Forelimb muscle (tissue), 1 donor: ENCODE data around the gene AARSD1. TPM values are rescaled to one million over a fixed set of nuclear protein-coding genes. Genes with fewer than 3 reads are reported as not detected.
"Not testable (repeated sequence)": the region's sequence is repeated elsewhere in the genome, so short reads cannot be mapped to it uniquely, and the experiment has no call there.

Source experiments
- DNase-seq: peaks from one replicate; pipeline ENCODE4 v3.0.0-alpha.2; 2013; ENCODE audit warnings: low read depth
- polyA plus RNA-seq: library from polyadenylated mRNA; unstranded; fragments of 120-200 nt; gene quantifications from one replicate; pipeline ENCODE4 v1.2.1, GENCODE V29; 2013; ENCODE audit not compliant: insufficient read length

AARSD1 gene
- 61.8 TPM for polyA plus RNA-seq

- DNase-seq: peak; percentile 84
Measured at GRCh38 chr17:42964161-42964932, at the start of gene AARSD1. Gene AARSD1 (minus strand): TSS chr17:42964454. CDS start chr17:42964440, 14 bp downstream.

GRCh38 chr17:43013296-43013695 lies 49.0 kb upstream of the AARSD1 start:
- no peak for DNase-seq

- no peak for DNase-seq
Measured at GRCh38 chr17:43011728-43012472, 47.6 kb upstream of the AARSD1 start.

GRCh38 chr17:43010667-43011308 lies 46.5 kb upstream of the AARSD1 start:
- DNase-seq: no peak

GRCh38 chr17:43006639-43007551 lies 42.6 kb upstream of the AARSD1 start, which contains the start of gene IFI35:
Gene IFI35 (plus strand): TSS chr17:43006784. CDS start chr17:43006948, 164 bp downstream.
- DNase-seq: no peak

- no peak for DNase-seq
Measured at GRCh38 chr17:43003542-43004172, 39.4 kb upstream of the AARSD1 start.

DNA sequence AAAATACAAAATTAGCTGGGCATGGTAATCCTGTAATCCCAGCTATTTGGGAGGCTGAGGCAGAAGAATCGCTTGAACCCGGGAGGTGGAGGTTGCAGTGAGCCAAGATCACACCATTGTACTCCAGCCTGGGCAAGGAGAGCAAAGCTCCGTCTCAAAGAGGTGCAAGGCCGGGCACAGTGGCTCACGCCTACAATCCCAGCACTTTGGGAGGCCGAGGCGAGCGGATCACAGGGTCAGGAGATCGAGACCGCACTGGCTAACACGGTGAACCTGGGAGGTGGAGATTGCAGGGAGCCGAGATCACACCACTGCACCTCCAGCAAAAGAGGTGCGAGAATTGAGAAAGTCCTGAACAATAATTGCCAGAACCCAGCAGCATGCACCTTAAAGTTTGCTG lies 36.6 kb upstream of the AARSD1 start:
- not testable (repeated sequence) for DNase-seq

GRCh38 chr17:42999003-42999525 lies 34.8 kb upstream of the AARSD1 start:
- DNase-seq: no peak

GRCh38 chr17:42997984-42998938 lies 34.0 kb upstream of the AARSD1 start, which contains the start of gene RPL27:
Gene RPL27 (plus strand): TSS chr17:42998419. CDS start chr17:42998751, 332 bp downstream.
- DNase-seq: peak; percentile 99

GRCh38 chr17:42997390-42997983 lies 33.2 kb upstream of the AARSD1 start:
- no peak for DNase-seq

DNA sequence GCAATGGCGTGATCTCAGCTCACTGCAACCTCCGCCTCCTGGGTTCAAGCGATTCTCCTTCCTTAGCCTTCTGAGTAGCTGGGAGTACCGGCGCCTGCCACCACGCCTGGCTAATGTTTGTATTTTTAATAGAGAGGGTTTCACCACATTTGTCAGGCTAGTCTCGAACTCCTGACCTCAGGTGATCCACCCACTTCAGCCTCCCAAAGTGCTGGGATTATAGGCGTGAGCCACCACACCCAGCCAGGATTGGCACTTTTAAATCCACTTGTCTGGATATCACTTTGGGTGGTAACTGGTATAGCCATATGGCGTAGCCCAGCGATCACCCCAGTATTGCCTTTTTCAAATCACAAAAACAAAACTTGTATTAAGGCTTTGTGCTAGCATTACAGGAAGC lies 29.7 kb upstream of the AARSD1 start:
- not testable (repeated sequence) for DNase-seq

DNA sequence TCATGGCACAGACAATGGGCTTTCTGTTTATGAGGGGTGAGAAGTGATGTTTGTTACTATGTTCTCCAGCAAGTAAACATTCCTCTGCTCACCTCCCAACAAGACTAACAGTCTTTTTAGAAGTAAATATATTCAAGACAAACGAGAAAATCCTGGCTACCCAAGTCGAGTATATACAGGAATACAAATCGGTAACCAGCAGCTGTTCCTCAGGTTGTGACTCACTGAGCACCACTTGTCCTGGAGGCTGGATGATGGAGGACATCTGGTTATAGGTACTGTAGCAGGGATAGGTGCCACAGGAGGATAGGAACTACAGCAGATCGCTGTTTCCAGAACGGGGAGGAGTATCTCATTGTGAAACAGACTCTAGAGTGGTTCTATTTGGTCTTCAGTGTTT lies 28.6 kb upstream of the AARSD1 start:
- no peak for DNase-seq

- DNase-seq: no peak
Measured at GRCh38 chr17:42991471-42991870, 27.2 kb upstream of the AARSD1 start.

DNA sequence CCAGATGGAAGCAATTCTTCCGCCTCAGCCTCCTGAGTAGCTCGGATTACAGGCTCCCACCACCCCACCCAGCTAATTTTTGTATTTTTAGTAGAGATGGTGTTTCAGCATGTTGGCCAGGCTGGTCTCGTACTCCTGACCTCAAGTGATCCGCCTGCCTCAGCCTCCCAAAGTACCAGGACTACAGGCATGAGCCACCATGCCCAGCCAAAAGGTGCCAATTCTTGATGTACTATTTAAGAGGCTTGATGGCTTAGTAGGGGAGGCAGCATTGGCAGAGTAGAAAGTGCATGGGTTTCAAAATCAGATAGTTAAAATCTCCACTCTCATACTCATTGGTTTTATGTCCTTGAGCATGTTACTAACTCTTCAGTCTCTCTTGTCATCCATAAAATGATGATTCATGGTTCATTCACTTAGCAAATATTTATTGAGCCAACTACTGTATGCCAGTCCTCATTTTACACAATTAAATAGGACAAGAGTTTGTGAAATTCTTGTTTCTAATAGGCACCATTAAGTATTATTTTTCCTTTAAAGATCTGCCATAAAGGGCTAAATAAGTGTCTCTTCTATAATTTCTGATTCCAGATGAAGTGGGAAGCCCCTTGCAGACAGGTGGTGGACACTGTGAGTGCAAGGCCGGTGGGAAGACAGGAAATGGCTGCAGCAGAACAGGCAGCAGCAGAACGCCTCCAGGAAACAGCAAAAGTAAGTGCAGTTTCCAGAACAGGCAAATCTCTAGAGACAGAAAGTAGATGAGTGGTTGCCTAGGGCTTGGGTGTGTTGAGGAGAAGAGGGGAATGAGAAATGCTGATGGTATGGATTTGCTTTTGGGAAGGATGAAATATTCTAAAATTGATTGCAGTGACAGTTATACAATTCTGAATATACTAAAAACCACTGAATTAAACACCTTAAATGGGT lies 25.7 kb upstream of the AARSD1 start:
- no peak for DNase-seq

GRCh38 chr17:42989141-42989540 lies 24.9 kb upstream of the AARSD1 start:
- no peak for DNase-seq

DNA sequence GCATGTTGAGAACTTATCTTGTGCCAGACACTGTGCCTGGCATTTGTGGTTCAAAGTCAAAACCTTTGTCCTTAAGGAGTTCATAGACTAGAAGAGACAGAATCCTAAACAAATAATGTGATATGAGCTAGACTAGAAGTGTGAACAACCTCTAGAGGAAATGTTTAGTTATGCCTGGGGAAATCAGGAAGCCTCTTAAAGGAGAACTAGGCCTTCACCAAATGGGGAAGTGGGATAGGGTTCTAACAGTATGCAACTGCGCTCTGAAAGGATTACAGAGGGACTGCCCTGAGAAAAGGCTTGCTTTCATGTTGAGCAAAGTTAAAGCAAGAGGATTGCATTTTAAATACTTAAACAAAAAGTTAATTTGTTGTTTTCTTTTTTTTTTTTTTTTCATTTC lies 21.0 kb upstream of the AARSD1 start:
- DNase-seq: no peak

DNA sequence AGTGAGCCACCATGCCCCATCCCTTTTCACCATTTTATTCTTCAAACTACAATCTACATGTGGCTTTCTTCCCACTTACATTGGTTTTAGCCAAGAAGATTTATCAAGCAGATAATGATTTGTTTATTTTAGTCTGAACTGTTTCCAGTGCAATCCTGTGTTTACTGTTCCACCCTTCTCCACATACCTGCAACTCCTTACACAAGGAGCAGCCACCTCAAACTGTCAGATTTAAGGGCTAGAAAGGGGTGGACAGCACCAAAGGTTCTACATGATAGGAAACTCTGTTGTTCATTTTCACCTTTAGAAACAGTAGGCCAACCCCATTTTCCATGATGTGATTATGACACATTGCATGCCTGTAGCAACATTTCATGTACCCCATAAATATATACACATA lies 18.0 kb upstream of the AARSD1 start:
- no peak for DNase-seq
